Tibial nerve (tissue), 4 donors: ENCODE measurements around the gene INHA. TPM values are rescaled to one million over a fixed set of nuclear protein-coding genes. Genes with fewer than 3 reads are reported as not detected.

ENCODE experiments used
- DNase-seq, 2 donors: peaks; one replicate each; pipeline ENCODE4 v3.0.0-alpha.2; 2019; ENCODE audit warnings: low spot score in 2 of 2
- H3K27ac ChIP-seq, 4 donors: fragments of 200-600 bp; sonication (generic) in 3 of 4; one replicate each; pipeline ENCODE4 v1.5.1; 2017 to 2019; ENCODE audit warnings: mild to moderate bottlenecking in 1 of 4
- H3K27me3 ChIP-seq, 2 donors: fragments of 200-600 bp; sonication (generic) in 1 of 2; one replicate each; pipeline versions ENCODE4 v1.5.1 to v1.6.0; 2017 to 2019
- H3K36me3 ChIP-seq, 3 donors: fragments of 200-600 bp; sonication (generic); one replicate each; pipeline ENCODE4 v1.5.1; 2018 to 2019
- H3K4me1 ChIP-seq, 4 donors: fragments of 200-600 bp; sonication (generic) in 3 of 4; one replicate each; pipeline ENCODE4 v1.5.1; 2017 to 2019
- H3K4me3 ChIP-seq, 4 donors: fragments of 200-600 bp; sonication (generic) in 3 of 4; one replicate each; pipeline ENCODE4 v1.5.1; 2017 to 2019; ENCODE audit warnings: mild to moderate bottlenecking in 1 of 4, moderate library complexity in 1 of 4
- H3K9me3 ChIP-seq, 4 donors: fragments of 200-600 bp; sonication (generic) in 3 of 4; one replicate each; pipeline ENCODE4 v1.5.1; 2017 to 2019
- CTCF ChIP-seq, 5 experiments: fragments of 200-600 bp in 3 of 5; fragments of 450-650 bp in 2 of 5; sonication (generic) in 3 of 5; IDR thresholded peaks; one replicate each; pipeline ENCODE4 v1.5.1; 2016 to 2019; ENCODE audit warnings: antibody characterized with exemption in 5 of 5, mild to moderate bottlenecking in 3 of 5, moderate library complexity in 2 of 5
- EP300 ChIP-seq, 2 donors: sonication (generic); formaldehyde crosslinking; IDR thresholded peaks; one replicate each; pipeline ENCODE4 v1.6.1; 2017; ENCODE audit warnings: antibody characterized with exemption in 2 of 2, mild to moderate bottlenecking in 1 of 2
- POLR2A ChIP-seq, 2 donors: fragments of 450-650 bp; IDR thresholded peaks; one replicate each; pipeline ENCODE4 v1.6.1; 2017; ENCODE audit warnings: antibody characterized with exemption in 2 of 2, mild to moderate bottlenecking in 2 of 2, moderate library complexity in 2 of 2
- WGBS, 2 donors: methylation state at CpG; one replicate each; pipeline ENCODE4 v1.1.5; 2018; 5-methylcytosine and 5-hydroxymethylcytosine counted together
- small RNA-seq: library from RNA; depleted of rRNA; stranded (forward); fragments of <200 nt; gene quantifications from one replicate; pipeline ENCODE3, GENCODE V24; 2016
- total RNA-seq, 4 donors: library from RNA; depleted of rRNA; stranded (reverse); fragments of >200 nt; gene quantifications; one replicate each; pipeline ENCODE4 v1.1.0, GENCODE V29; 2016

Gene INHA
- total RNA-seq, 4 donors from 2014 or later: 1.1 to 1.4 TPM; not detected in 2

- no peaks in the 10 kb centered on the region for H3K4me1 ChIP-seq
- no peak for DNase-seq
- 78 to 79% methylated on average over 4 of the region's 4 CpGs for WGBS, 2 donors
- no peak overlapping the region for H3K4me3 ChIP-seq
- H3K27ac ChIP-seq: no peak overlapping the region
- H3K9me3 ChIP-seq: no peaks in the 10 kb centered on the region
- H3K27me3 ChIP-seq: no peaks in the 10 kb centered on the region
- TF ChIP-seq CTCF (IDR thresholded peaks at IDR 0.05) (no peak), POLR2A (IDR thresholded peaks at IDR 0.05) (no peak), EP300 (IDR thresholded peaks at IDR 0.05) (no peak)
- no peaks in the 10 kb centered on the region for H3K36me3 ChIP-seq
Observed at GRCh38 chr2:219621935-219622334, 49.8 kb downstream of the INHA start.

GRCh38 chr2:219622472-219622871, 50.4 kb downstream of the INHA start:
- Histone ChIP-seq H3K4me1 (no peaks in the 10 kb centered on the region), H3K4me3 (no peak overlapping the region), H3K9me3 (no peaks in the 10 kb centered on the region), H3K27ac (no peak overlapping the region), H3K27me3 (no peaks in the 10 kb centered on the region), H3K36me3 (no peaks in the 10 kb centered on the region)
- 92 to 95% methylated on average over 2 of the region's 2 CpGs for WGBS, 2 donors
- no peak for TF ChIP-seq CTCF (IDR thresholded peaks at IDR 0.05)
- TF ChIP-seq EP300 (IDR thresholded peaks at IDR 0.05): no peak
- no peak for TF ChIP-seq POLR2A (IDR thresholded peaks at IDR 0.05)
- no peak for DNase-seq

- H3K4me1 ChIP-seq: peaks cover 0 to 12% (median 2%) of the 10 kb centered on the region in 4 donors
- H3K9me3 ChIP-seq: no peaks in the 10 kb centered on the region
- peaks cover 0 to 11% of the 10 kb centered on the region in 2 donors for H3K27me3 ChIP-seq
- WGBS, 2 donors: 81 to 84% methylated on average over 6 of the region's 6 CpGs
- H3K27ac ChIP-seq: no peak overlapping the region
- TF ChIP-seq POLR2A (IDR thresholded peaks at IDR 0.05) (no peak), EP300 (IDR thresholded peaks at IDR 0.05) (no peak), CTCF (IDR thresholded peaks at IDR 0.05) (no peak)
- H3K36me3 ChIP-seq: no peaks in the 10 kb centered on the region
- no peak for DNase-seq
- H3K4me3 ChIP-seq: no peak overlapping the region
Observed at GRCh38 chr2:219624565-219624964, 52.5 kb downstream of the INHA start.

- H3K27me3 ChIP-seq: peaks cover 0 to 11% of the 10 kb centered on the region in 2 donors
- no peak overlapping the region for H3K27ac ChIP-seq
- TF ChIP-seq CTCF (IDR thresholded peaks at IDR 0.05): no peak
- no peak for TF ChIP-seq POLR2A (IDR thresholded peaks at IDR 0.05)
- TF ChIP-seq EP300 (IDR thresholded peaks at IDR 0.05): no peak
- WGBS, 2 donors: 89 to 98% methylated on average over 5 of the region's 5 CpGs
- no peak overlapping the region for H3K4me3 ChIP-seq
- no peaks in the 10 kb centered on the region for H3K9me3 ChIP-seq
- H3K36me3 ChIP-seq: no peaks in the 10 kb centered on the region
- peaks cover 0 to 12% (median 2%) of the 10 kb centered on the region in 4 donors for H3K4me1 ChIP-seq
- no peak for DNase-seq
Observed at GRCh38 chr2:219625179-219625578, 53.1 kb downstream of the INHA start.

Small RNA genes within 50 kb of the gene (small RNA-seq; reads per million reads assigned to genes)
- gene MIR3132 (0.38 reads per million), gene RN7SKP213 (not detected)

Other genes with a start within 250 kb of the INHA start
- gene RESP18, start 239.6 kb upstream of the INHA start, total RNA-seq: not detected
- gene DNPEP, start 184.4 kb upstream of the INHA start, total RNA-seq: 10 to 100 TPM; 35.2 to 88.1 (median 52.6) TPM
- 10 to 100 TPM; 20.7 to 50.4 (median 25.0) TPM for gene DES, start 153.9 kb upstream of the INHA start, total RNA-seq
- 10 to 100 TPM in 1 of 4 donors, 1 to 10 TPM in 3; 6.7 to 10.2 (median 8.1) TPM for gene SPEG, start 137.5 kb upstream of the INHA start, total RNA-seq
- 10 to 100 TPM; 18.8 to 29.7 (median 27.8) TPM for gene GMPPA, start 73.4 kb upstream of the INHA start, total RNA-seq
- 1 to 10 TPM in 1 of 4 donors, under 1 TPM in 1, not detected in 2; 0.42 to 3.0 TPM for gene ASIC4, start 57.8 kb upstream of the INHA start, total RNA-seq
- 10 to 100 TPM; 51.3 to 91.2 (median 62.9) TPM for gene CHPF, start 28.5 kb upstream of the INHA start, total RNA-seq
- gene TMEM198, start 28.3 kb upstream of the INHA start, total RNA-seq: 1 to 10 TPM; 1.6 to 2.4 (median 1.9) TPM
- gene OBSL1, start 771 bp upstream of the INHA start, total RNA-seq: 100 to 1,000 TPM in 2 of 4 donors, 10 to 100 TPM in 2; 85.0 to 135 (median 98.3) TPM
- gene STK11IP, start 25.5 kb downstream of the INHA start, total RNA-seq: 10 to 100 TPM; 33.9 to 77.0 (median 72.3) TPM
- gene SLC4A3, start 55.3 kb downstream of the INHA start, total RNA-seq: 1 to 10 TPM; 1.3 to 5.1 (median 3.4) TPM